ENCODE measurements around the gene CHCHD5. TPM values are rescaled to one million over a fixed set of nuclear protein-coding genes. Genes with fewer than 3 reads are reported as not detected.

The CHCHD5 gene
- total RNA-seq, 2 experiments from 2014 or later, result 32.1 to 35.2 TPM

DNA sequence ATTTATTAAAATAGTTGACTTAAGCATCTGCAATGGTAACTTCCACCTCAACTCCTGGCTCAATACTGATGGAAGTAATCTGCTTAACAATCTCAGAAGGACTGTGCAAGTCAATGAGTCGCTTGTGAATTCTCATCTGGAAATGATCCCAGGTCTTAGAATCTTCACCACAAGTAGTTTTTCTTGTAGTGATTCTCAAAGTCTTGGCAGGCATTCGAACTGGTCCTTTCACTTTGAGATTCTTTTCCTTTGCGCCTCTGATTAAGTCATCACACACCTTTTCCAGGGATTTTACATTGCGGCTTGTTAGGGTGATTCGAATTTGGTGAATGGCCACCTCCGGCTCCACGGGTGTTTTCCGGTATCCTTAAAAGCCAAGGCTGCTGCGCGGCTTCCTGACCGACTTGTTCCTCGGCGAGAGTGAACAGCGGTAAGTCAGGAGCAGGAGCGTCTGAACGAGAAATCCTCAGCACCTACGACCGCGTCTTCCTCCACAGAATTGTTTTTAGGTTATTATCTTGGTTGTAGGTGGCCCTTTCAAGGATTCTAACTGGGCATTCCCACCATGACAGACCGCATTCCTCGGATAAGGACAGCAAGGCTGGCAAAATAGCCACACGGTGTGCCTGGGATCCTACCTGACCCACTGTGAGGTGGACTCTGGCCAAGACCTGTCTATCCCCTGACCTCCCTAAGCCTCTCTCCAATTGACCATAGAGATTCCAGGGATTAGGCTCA, 37.5 kb downstream of the CHCHD5 start:
- H3K36me3 Mint-ChIP-seq, result no peaks in the 10 kb centered on the region
- H3K27ac Mint-ChIP-seq, result no peak overlapping the region
- H3K27me3 Mint-ChIP-seq, result peaks cover 2% of the 10 kb centered on the region
- POLR2A ChIA-PET, result interaction anchor here (0.6 kb wide), 1 partner anchor 23 kb away, joined by 4 read pairs; no protein-coding TSS in a partner anchor
- no peaks in the 10 kb centered on the region for H3K9me3 Mint-ChIP-seq
- no peak for DNase-seq
- H3K4me1 Mint-ChIP-seq, result peaks cover 20% of the 10 kb centered on the region
- H3K4me3 Mint-ChIP-seq, result no peak overlapping the region
- no peak for ATAC-seq (ENCODE audit: low read depth)

DNA sequence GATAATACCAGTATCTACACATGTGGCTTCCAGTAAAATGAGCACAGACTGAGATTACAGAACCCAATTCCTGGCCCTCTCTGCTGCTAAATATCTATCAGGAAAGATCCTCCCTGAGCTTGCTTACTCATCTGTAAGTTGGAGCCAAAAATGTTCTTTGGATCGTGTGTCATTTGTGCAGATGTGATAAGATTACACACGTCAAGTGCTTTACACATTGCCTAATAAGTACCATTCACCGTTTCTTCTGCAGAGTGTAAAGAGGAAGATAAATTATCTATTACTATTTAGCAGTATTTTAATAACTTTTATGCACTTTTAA, 38.1 kb downstream of the CHCHD5 start:
- no peak overlapping the region for H3K27ac Mint-ChIP-seq
- POLR2A ChIA-PET, result interaction anchor here (0.6 to 0.7 kb wide), 3 partner anchors 9 to 279 kb away, joined by 3 to 4 read pairs (median 4); no protein-coding TSS in a partner anchor
- H3K36me3 Mint-ChIP-seq, result no peaks in the 10 kb centered on the region
- ATAC-seq (ENCODE audit: low read depth) (no peak), DNase-seq (no peak)
- no peak overlapping the region for H3K4me3 Mint-ChIP-seq
- peaks cover 2% of the 10 kb centered on the region for H3K27me3 Mint-ChIP-seq
- no peaks in the 10 kb centered on the region for H3K9me3 Mint-ChIP-seq
- H3K4me1 Mint-ChIP-seq, result peaks cover 24% of the 10 kb centered on the region

DNA sequence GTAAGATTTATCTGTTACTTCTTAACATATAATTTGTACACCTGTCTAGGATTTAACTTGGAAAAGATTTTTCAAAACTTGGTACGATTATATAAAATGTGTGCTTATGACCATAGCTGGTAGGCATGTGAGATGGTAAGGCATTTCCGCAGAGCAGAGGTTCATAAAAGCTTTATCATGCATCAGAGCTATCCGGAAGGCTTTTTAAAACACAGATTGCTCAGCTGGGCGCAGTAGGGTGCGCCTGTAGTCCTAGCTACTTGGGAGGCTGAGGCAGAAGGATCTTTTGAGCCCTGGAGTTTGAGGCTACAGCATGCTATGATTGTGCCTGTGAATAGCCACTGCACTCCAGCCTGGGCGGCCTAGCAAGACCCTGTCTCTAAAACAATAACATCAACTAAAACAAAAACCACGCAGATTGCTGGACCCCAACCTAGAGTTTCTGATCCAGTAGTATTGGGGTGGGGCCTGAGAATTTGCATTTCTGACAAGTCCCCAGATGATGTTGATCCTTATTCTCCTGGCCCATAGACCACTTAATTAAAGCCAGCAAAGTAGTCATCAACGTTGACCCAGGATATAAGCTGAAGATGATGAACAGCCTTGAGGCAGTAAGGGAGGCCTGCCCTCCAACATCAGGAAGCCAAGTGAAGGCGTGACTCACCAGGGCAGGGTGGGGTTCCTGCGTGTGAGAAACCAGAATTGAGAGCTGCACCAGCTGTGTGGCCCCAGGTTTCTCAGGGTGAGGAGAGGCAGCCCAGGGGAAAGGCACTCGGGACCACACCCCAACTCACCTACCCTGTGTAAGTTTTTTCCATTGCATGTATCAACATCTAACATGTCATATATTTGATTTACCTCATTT, 39.7 kb downstream of the CHCHD5 start:
- POLR2A ChIA-PET, result interaction anchor here (0.7 to 14.3 kb wide), 9 partner anchors 9 to 102 kb away, joined by 3 to 293 read pairs (median 4); partner anchors contain the start of genes CHCHD5 and SLC20A1
- Mint-ChIP-seq H3K4me3 (peak overlapping the region; percentile 44), H3K27ac (peak overlapping the region; percentile 82), H3K9me3 (no peaks in the 10 kb centered on the region), H3K27me3 (peaks cover 2% of the 10 kb centered on the region), H3K4me1 (peaks cover 36% of the 10 kb centered on the region), H3K36me3 (no peaks in the 10 kb centered on the region)
- DNase-seq (peak; percentile 63), ATAC-seq (ENCODE audit: low read depth) (peak; percentile 92)

DNA sequence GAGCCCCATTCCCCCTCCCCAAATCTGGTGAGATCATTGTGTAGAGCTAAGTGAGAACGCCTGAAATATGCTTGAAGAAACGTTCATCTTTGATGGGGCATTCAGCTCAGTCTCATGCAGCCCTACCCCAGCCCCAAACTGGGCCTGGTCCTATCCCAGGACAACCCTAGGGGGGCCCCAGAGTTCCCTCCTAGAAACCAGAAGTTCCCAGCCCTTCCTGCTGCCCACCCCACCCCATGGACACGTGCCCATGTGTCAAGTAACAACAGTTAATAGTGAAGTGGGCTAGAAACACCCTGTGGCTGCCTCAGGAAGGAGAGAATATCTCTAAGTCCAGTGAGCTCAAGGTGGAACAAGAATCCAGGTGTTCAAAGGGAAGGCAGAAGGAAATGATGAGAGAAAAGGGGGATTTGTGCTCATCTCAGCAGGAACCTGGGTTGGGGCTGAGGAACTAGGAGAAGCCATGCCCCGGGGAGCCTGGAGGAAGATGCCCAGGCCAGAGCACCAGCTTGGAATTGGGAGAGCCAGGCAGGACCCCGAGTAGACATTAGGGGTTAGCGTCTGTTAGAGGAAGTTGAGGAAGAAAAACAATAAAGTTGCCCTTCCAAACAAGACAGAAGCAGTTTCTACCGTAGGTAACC, 41.2 kb downstream of the CHCHD5 start:
- Mint-ChIP-seq H3K4me3 (no peak overlapping the region), H3K4me1 (peaks cover 51% of the 10 kb centered on the region)

DNA sequence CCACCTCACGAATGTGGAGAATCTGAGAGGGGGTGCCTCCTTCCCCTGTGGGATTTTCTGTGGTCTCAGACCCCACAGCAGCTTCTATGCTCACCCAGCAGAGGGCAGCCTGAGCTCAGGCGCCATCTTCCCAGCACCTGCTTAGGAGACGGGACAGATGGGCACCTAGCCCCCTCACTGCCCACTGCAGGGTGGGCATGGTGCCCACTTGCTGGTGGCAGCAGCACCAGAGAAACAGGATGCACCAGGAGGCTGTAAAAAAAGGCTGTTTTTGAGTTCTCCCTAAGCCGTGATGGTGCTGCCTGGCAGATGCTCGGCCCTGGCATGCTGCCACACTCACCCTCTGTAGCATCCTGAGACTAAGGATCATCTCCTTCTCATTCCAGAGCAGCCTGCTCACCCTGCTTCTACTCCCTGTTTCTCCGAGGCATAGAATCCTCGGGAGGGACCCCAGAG, 42.2 kb downstream of the CHCHD5 start:
- H3K27ac Mint-ChIP-seq, result peak overlapping the region; percentile 85
- H3K9me3 Mint-ChIP-seq, result no peaks in the 10 kb centered on the region
- peaks cover 57% of the 10 kb centered on the region for H3K4me1 Mint-ChIP-seq
- POLR2A ChIA-PET, result interaction anchor here (1.2 to 14.3 kb wide), 6 partner anchors 8 to 99 kb away, joined by 3 to 293 read pairs (median 7); partner anchors contain the start of gene SLC20A1
- DNase-seq, result peak; percentile 75
- H3K36me3 Mint-ChIP-seq, result peaks cover 2% of the 10 kb centered on the region
- peaks cover 3% of the 10 kb centered on the region for H3K27me3 Mint-ChIP-seq
- H3K4me3 Mint-ChIP-seq, result peak overlapping the region; percentile 50
- ATAC-seq (ENCODE audit: low read depth), result peak; percentile 30

More for the DNA sequence above, 41.2 kb downstream of the CHCHD5 start:
- peaks cover 2% of the 10 kb centered on the region for H3K36me3 Mint-ChIP-seq
- peaks cover 3% of the 10 kb centered on the region for H3K27me3 Mint-ChIP-seq
- POLR2A ChIA-PET, result interaction anchor here (1.3 to 14.3 kb wide), 8 partner anchors 7 to 100 kb away, joined by 3 to 293 read pairs (median 5); partner anchors contain the start of genes CHCHD5 and SLC20A1
- H3K27ac Mint-ChIP-seq, result peak overlapping the region; percentile 47
- H3K9me3 Mint-ChIP-seq, result no peaks in the 10 kb centered on the region
- DNase-seq, result no peak
- ATAC-seq (ENCODE audit: low read depth), result no peak

DNA sequence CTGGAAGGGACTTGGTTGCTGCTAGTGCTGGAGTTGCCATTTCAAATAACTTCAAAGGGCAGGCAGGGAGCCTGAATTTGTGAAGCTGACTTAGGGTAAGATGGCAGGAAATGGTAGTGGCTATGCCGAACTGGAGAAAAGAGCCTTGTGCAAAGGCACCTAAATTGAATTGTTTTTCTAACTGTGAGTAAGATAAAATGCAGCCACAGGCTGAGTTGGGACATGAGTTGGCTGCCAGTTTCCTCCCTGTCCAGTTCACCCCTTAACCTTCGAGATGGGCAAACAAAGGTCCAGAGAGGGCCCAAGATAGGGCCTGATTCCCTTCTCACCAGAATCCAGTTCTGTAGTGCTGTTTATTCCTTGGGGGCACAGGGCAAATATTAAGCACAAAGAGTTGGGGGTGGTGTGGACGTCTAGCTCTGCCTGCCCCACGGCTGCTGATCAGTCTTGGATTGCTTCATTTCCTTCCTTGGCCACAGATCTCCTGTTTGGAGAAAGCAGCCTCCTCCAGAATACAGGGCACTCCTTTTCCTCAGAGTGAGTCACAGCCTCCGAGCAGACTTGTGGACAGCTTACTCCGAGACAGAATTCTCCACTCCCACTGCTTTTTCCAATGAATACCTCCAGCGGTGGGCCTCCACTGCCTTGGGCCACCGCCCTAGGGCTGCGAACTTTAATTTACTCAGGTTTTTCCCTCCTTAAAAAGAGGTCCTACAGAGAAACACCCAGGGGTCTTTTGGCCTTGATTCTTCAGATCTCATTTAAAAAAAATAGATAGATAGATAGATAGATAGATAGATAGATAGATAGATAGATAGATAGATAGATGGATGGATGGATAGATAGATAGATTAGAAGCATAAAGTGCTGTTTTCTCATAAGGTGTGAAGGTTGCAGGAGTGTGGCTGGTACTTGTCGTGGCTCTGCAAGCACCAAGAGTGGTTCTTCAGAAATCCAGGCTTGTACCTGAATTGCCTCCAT, 42.9 kb downstream of the CHCHD5 start:
- ATAC-seq (ENCODE audit: low read depth) (no peak), DNase-seq (no peak)
- peak overlapping the region; percentile 85 for H3K27ac Mint-ChIP-seq
- POLR2A ChIA-PET, result interaction anchor here (1.0 to 14.3 kb wide), 6 partner anchors 9 to 100 kb away, joined by 3 to 293 read pairs (median 7); partner anchors contain the start of gene SLC20A1
- H3K4me3 Mint-ChIP-seq, result peak overlapping the region; percentile 50
- peaks cover 3% of the 10 kb centered on the region for H3K27me3 Mint-ChIP-seq
- peaks cover 2% of the 10 kb centered on the region for H3K36me3 Mint-ChIP-seq
- H3K4me1 Mint-ChIP-seq, result peaks cover 61% of the 10 kb centered on the region
- no peaks in the 10 kb centered on the region for H3K9me3 Mint-ChIP-seq

DNA sequence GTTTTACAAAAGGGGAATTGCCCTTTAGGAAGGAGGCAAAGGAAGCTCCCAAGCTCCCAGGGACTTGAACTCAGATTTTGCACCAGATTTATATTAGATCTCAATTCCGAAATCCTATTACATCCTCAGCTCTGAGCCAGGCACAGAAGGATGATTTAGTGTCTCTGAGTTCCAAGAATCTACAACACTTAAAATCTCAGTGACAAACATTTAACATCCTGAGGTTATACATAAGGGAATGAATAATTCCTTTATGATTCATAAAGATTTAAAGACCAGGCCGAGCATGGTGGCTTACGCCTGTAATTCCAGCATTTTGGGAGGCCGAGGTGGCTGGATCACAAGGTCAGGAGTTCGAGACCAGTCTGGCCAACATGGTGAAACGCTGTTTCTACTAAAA, 44.8 kb downstream of the CHCHD5 start:
- Mint-ChIP-seq H3K4me1 (peaks cover 65% of the 10 kb centered on the region), H3K27ac (no peak overlapping the region), H3K27me3 (peaks cover 3% of the 10 kb centered on the region), H3K4me3 (no peak overlapping the region), H3K9me3 (no peaks in the 10 kb centered on the region), H3K36me3 (peaks cover 2% of the 10 kb centered on the region)
- ATAC-seq (ENCODE audit: low read depth), result no peak
- POLR2A ChIA-PET, result interaction anchor here (1.5 to 14.3 kb wide), 3 partner anchors 13 to 63 kb away, joined by 3 to 293 read pairs (median 15); partner anchors contain the start of gene SLC20A1
- no peak for DNase-seq

DNA sequence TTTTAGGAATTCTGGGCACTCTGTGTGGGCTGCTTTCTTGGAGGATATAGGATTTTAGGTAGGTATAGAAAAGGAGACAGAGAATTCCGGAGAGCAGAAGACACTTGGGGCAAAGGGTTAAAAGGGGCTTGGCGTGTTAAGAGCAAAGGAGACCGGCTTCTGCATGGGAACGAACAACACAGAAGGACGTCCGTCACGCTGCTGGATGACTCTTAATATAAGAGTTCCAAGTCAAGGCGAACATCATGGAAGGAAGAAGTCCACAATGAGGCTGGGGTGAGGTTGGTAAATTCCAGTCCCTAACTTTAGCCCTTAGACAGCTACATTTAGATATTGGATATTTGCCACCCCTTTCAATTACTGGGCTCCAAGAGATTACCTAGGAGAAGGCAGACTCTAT, 45.4 kb downstream of the CHCHD5 start:
- peaks cover 2% of the 10 kb centered on the region for H3K36me3 Mint-ChIP-seq
- H3K9me3 Mint-ChIP-seq, result no peaks in the 10 kb centered on the region
- POLR2A ChIA-PET, result interaction anchor here (0.8 to 14.3 kb wide), 3 partner anchors 16 to 96 kb away, joined by 3 to 293 read pairs (median 9); partner anchors contain the start of gene SLC20A1
- peak overlapping the region; percentile 11 for H3K27ac Mint-ChIP-seq
- DNase-seq (no peak), ATAC-seq (ENCODE audit: low read depth) (no peak)
- H3K4me3 Mint-ChIP-seq, result no peak overlapping the region
- peaks cover 65% of the 10 kb centered on the region for H3K4me1 Mint-ChIP-seq
- peaks cover 3% of the 10 kb centered on the region for H3K27me3 Mint-ChIP-seq

DNA sequence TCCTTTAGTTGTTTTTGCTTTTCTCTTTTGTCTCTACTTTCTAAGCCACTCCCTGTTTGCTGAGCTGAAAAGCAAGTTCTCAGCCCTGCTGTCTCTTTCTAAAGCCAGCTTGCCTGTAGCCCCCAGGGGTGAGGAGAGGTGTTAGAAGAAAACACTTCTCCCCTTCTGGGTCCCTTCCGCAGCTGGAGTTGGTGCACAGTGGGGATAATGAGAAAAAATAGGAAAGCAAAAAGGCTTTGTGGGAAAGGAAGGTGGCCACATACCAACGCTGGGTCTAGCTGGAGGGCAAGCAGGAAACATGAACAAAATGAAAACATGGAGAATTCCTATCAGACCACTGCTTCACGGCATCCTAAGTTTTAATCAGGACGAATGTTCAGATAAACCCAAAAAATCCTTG, 45.9 kb downstream of the CHCHD5 start:
- peaks cover 2% of the 10 kb centered on the region for H3K36me3 Mint-ChIP-seq
- no peak for DNase-seq
- no peak for ATAC-seq (ENCODE audit: low read depth)
- H3K9me3 Mint-ChIP-seq, result no peaks in the 10 kb centered on the region
- peaks cover 68% of the 10 kb centered on the region for H3K4me1 Mint-ChIP-seq
- POLR2A ChIA-PET, result interaction anchor here (0.6 to 14.3 kb wide), 8 partner anchors 16 to 350 kb away, joined by 3 to 293 read pairs (median 5); partner anchors contain the start of gene SLC20A1
- peak overlapping the region; percentile 90 for H3K4me3 Mint-ChIP-seq
- peak overlapping the region; percentile 94 for H3K27ac Mint-ChIP-seq
- H3K27me3 Mint-ChIP-seq, result peaks cover 3% of the 10 kb centered on the region

DNA sequence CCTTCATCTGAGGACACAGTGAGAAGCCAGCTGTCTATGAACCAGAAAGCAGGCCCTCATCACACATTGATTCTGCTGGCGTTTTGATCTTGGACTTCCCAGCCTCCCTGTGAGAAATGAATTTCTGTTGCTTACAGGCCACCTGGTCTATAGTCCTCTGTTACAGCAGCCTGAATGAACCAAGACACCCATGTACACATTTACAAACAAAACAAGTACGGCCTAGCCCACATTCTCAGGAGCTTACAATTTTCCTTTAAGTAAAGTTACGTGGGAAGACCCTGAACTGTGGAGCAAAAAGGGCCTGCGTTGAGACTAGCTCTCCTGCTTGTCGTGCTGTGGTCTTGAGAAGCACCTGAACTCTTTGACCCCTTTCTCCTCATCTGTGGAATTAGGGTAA, 49.3 kb downstream of the CHCHD5 start:
- peaks cover 4% of the 10 kb centered on the region for H3K36me3 Mint-ChIP-seq
- H3K4me3 Mint-ChIP-seq, result no peak overlapping the region
- H3K27me3 Mint-ChIP-seq, result peaks cover 10% of the 10 kb centered on the region
- H3K27ac Mint-ChIP-seq, result peak overlapping the region; percentile 78
- H3K4me1 Mint-ChIP-seq, result peaks cover 68% of the 10 kb centered on the region
- H3K9me3 Mint-ChIP-seq, result no peaks in the 10 kb centered on the region
- ATAC-seq (ENCODE audit: low read depth) (no peak), DNase-seq (peak; percentile 5)
- POLR2A ChIA-PET, result interaction anchor here (0.6 to 14.3 kb wide), 5 partner anchors 9 to 58 kb away, joined by 3 to 293 read pairs (median 4); partner anchors contain the start of gene SLC20A1

DNA sequence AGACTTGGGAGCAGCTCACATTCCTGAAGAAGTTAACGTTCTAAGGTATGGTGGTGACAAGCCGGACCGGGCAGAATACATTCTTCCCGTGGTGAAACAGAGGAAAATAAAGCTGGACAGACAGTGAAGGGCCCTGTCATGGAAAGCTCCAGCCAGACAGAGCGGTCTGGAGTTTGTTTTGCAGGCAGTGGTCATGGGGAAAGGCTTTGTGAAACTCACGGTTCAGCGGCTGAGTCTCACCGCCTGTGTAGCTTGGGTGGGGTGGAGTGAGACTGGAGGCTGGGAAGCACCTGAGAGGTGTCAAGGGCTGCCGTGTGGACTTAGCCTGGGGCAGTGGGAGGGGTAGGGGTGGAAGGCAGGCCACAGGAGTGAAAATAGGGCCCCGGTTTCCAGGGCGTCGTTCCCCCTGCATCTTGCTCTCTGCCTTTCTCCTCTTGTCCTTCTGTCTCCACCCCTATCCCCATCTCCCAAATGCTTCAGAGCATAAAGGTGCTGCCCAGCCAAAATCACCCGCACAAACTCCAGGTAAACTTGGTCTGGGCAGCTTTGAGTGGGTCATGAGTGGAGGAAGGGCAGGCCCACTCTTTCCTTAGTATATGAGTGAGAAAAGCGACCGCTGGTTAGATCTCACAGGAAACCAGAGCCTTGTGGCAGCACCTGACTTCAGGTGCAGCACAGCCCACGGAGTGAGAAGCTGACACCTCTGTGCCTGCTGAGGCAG, 49.9 kb downstream of the CHCHD5 start:
- peaks cover 9% of the 10 kb centered on the region for H3K27me3 Mint-ChIP-seq
- H3K4me3 Mint-ChIP-seq, result peak overlapping the region; percentile 59
- no peaks in the 10 kb centered on the region for H3K9me3 Mint-ChIP-seq
- ATAC-seq (ENCODE audit: low read depth), result no peak
- peak overlapping the region; percentile 78 for H3K27ac Mint-ChIP-seq
- peaks cover 4% of the 10 kb centered on the region for H3K36me3 Mint-ChIP-seq
- peaks cover 63% of the 10 kb centered on the region for H3K4me1 Mint-ChIP-seq
- POLR2A ChIA-PET, result interaction anchor here (0.6 to 14.3 kb wide), 6 partner anchors 8 to 58 kb away, joined by 3 to 293 read pairs (median 4); partner anchors contain the start of gene SLC20A1
- no peak for DNase-seq

All from activated naive CD8-positive, alpha-beta T cell treated with anti-CD3 and anti-CD28 coated beads, Interleukin-2, amount 10 ng/mL, durations not matched to agents 7 days and 5 days (primary cell).